Liver (tissue), 3 donors: ENCODE results near the gene ZNF664.

ENCODE experiments used
- GABPA ChIP-seq, 2 donors: IDR thresholded peaks in 1 of 2; conservative IDR thresholded peaks in 1 of 2; 2 replicates each; pipeline ENCODE4 v1.6.1; 2016; ENCODE audit warnings: antibody characterized with exemption in 2 of 2, mild to moderate bottlenecking in 1 of 2, moderate library complexity in 1 of 2
- HNF4G ChIP-seq: IDR thresholded peaks from 2 replicates; pipeline ENCODE4 v1.6.1; 2016; ENCODE audit warnings: antibody characterized with exemption
- TF ChIP-seq, protein P1 (sequence below): fragments of 150-350 bp; IDR thresholded peaks from 2 replicates; pipeline ENCODE4 v1.5.1; 2017; ENCODE audit warnings: improper control_type of control experiment, low read depth, low read length; ENCODE audit not compliant: missing input control
- donor health status: healthy.
- donor health status: healthy.

- TF ChIP-seq, protein P1, sequence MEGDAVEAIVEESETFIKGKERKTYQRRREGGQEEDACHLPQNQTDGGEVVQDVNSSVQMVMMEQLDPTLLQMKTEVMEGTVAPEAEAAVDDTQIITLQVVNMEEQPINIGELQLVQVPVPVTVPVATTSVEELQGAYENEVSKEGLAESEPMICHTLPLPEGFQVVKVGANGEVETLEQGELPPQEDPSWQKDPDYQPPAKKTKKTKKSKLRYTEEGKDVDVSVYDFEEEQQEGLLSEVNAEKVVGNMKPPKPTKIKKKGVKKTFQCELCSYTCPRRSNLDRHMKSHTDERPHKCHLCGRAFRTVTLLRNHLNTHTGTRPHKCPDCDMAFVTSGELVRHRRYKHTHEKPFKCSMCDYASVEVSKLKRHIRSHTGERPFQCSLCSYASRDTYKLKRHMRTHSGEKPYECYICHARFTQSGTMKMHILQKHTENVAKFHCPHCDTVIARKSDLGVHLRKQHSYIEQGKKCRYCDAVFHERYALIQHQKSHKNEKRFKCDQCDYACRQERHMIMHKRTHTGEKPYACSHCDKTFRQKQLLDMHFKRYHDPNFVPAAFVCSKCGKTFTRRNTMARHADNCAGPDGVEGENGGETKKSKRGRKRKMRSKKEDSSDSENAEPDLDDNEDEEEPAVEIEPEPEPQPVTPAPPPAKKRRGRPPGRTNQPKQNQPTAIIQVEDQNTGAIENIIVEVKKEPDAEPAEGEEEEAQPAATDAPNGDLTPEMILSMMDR, result no peak
- TF ChIP-seq GABPA (IDR thresholded peaks at IDR 0.05 in 1 of 2, conservative IDR thresholded peaks at IDR 0.05 in 1 of 2) (no peak), HNF4G (no peak)
Observed at GRCh38 chr12:123950476-123951349, 22.3 kb upstream of the ZNF664 start.
